Measurements from ENCODE around the gene KLHL17.

DNA sequence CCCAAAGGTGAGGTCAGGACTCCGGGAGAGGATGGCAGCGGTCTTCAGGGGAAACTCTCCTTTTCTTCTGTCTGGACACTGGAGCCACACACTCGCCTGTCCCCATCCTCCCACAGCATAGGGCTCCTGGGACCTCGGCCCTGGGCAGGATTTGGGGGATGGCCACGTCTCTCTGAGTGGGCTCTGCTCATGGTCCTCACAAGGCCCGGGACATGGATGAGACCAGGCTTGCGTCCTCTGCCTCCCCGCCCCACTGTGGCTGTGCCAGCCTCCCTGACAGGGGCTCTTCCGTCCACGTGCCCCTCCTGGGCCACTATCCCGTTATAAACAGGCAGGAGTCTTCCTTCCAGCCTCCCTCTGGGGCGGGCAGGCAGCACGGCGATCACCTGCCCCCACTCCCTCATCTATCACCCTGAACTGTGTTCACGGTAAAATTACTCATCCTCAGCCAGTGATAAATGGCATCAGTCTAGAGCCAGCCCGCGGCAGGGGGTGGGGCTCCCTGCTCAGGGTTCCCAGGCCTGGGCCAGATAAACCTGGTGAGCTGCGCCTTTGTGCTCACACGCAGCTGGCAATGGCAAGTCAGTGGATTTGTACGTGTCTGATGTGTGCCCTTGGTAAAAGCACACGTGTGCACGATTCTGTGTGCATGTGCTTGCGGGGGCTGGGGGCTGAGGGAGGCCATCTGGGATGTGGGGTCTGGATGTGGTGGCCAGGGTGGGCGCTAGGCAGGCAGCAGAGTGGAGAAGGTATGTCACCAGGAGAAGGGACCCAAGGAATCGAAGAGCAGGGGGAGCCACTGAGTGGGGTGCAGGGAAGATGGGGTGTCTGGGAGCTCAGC is 49.3 kb upstream of the KLHL17 start:
- no peak for TF ChIP-seq EZH2 (IDR thresholded peaks at IDR 0.05)
- TF ChIP-seq POLR2AphosphoS5 (IDR thresholded peaks at IDR 0.05; ENCODE audit: borderline replicate concordance, low read depth, low read length): peak; percentile 83
- no peak for TF ChIP-seq FOXP2 (optimal IDR thresholded peaks at IDR 0.05; ENCODE audit: control extremely low read depth, extremely low read length, insufficient read depth)
